ENCODE measurements around the gene FER1L5. TPM values are rescaled to one million over a fixed set of nuclear protein-coding genes. Genes with fewer than 3 reads are reported as not detected.

FER1L5 gene
- polyA plus RNA-seq, 1 of the 3 experiments (the other 2 are of a cell fraction), result 0.02 TPM

- TF ChIP-seq CTCF (IDR thresholded peaks at IDR 0.05) (no peak), RAD21 (IDR thresholded peaks at IDR 0.05; ENCODE audit: low read length) (no peak), PBX3 (IDR thresholded peaks at IDR 0.05) (no peak), TCF12 (IDR thresholded peaks at IDR 0.05) (no peak), TEAD4 (IDR thresholded peaks at IDR 0.05; ENCODE audit: borderline replicate concordance, insufficient read depth) (no peak), FOSL2 (IDR thresholded peaks at IDR 0.05; ENCODE audit: borderline replicate concordance, low read depth) (no peak), RFX5 (IDR thresholded peaks at IDR 0.05; ENCODE audit: low read length) (no peak), RXRA (IDR thresholded peaks at IDR 0.05; ENCODE audit: borderline replicate concordance, low read depth) (no peak), FOXM1 (IDR thresholded peaks at IDR 0.05; ENCODE audit: low read depth) (no peak), EP300 (IDR thresholded peaks at IDR 0.05; ENCODE audit: borderline replicate concordance in 1 of 2, low read depth in 1 of 2, low read length in 1 of 2) (no peak), MEF2A (IDR thresholded peaks at IDR 0.05; ENCODE audit: borderline replicate concordance, low read depth) (no peak)
Measured at GRCh38 chr2:96647681-96648080, 5.1 kb downstream of the FER1L5 start (continued).

GRCh38 chr2:96648306-96648930, 5.9 kb downstream of the FER1L5 start:
- Histone ChIP-seq H3K4me2 (no peak overlapping the region), H3K9ac (no peak overlapping the region), H4K20me1 (ENCODE audit: insufficient read depth) (no peaks in the 10 kb centered on the region), H3K4me1 (ENCODE audit: control insufficient read depth in 1 of 2, insufficient read depth in 2 of 2, low read depth in 1 of 2, low read length in 1 of 2) (no peaks in the 10 kb centered on the region), H3K36me3 (replicated peaks in 1 of 2; ENCODE audit: control insufficient read depth in 1 of 2, insufficient read depth in 2 of 2, low read length in 1 of 2) (no peaks in the 10 kb centered on the region), H2AFZ (ENCODE audit: low read depth) (no peak overlapping the region), H3K4me3 (ENCODE audit: low read depth in 2 of 2, low read length in 1 of 2) (no peak overlapping the region), H3K27me3 (ENCODE audit: insufficient read depth) (no peaks in the 10 kb centered on the region), H3F3A (replicated peaks; ENCODE audit: insufficient read depth) (no peaks in the 10 kb centered on the region), H3K27ac (ENCODE audit: low read depth in 2 of 2, low read length in 1 of 2) (no peak overlapping the region), H3K9me3 (no peaks in the 10 kb centered on the region), H3K79me2 (ENCODE audit: insufficient read depth) (no peaks in the 10 kb centered on the region), H3K9me2 (no peaks in the 10 kb centered on the region)
- WGBS (ENCODE audit: low lambda C conversion rate), result 76% methylated on average over 7 of the region's 7 CpGs
- ChIA-PET POLR2A (interaction anchor here (0.6 kb wide), 1 partner anchor 15 kb away, joined by 3 read pairs; no protein-coding TSS in a partner anchor), CTCF (no interaction called here)
- DNase-seq, result no peak
- TF ChIP-seq ELF1 (IDR thresholded peaks at IDR 0.05) (no peak), CHD2 (IDR thresholded peaks at IDR 0.05; ENCODE audit: low read length, partially characterized antibody) (no peak), POLR2AphosphoS5 (IDR thresholded peaks at IDR 0.05; ENCODE audit: low read depth, low read length) (no peak), MXI1 (IDR thresholded peaks at IDR 0.05; ENCODE audit: low read depth, low read length) (no peak), FOXJ3 (CRISPR knock-in tag; IDR thresholded peaks at IDR 0.05) (no peak), ZBTB33 (IDR thresholded peaks at IDR 0.05; ENCODE audit: borderline replicate concordance, low read depth) (no peak), RCOR1 (IDR thresholded peaks at IDR 0.05; ENCODE audit: low read length) (no peak), USF1 (IDR thresholded peaks at IDR 0.05; ENCODE audit: borderline replicate concordance, low read depth) (no peak), SMC3 (IDR thresholded peaks at IDR 0.05; ENCODE audit: low read depth, low read length) (no peak), RAD21 (IDR thresholded peaks at IDR 0.05; ENCODE audit: low read length) (no peak), NRF1 (IDR thresholded peaks at IDR 0.05; ENCODE audit: low read depth, low read length) (no peak), REST (IDR thresholded peaks at IDR 0.05; ENCODE audit: low read depth, low read length) (no peak), MAX (IDR thresholded peaks at IDR 0.05; ENCODE audit: low read depth) (no peak)
